IMR-90 (cell line): Measurements from ENCODE around the gene PYROXD2. TPM values are rescaled to one million over a fixed set of nuclear protein-coding genes. Genes with fewer than 3 reads are reported as not detected.

ENCODE experiments used
- ATAC-seq: fragments of 200-7000 bp; cut with Tn5 transposase; 2 replicates; pipeline ENCODE4 v1.9.1; 2020; ENCODE audit warnings: low read depth, mild to moderate bottlenecking, moderate library complexity
- BruUV-seq: library from RNA; stranded (reverse); fragments of 400-500 nt; replicated peaks from 2 replicates; lab custom pipeline; 2021; lab: Mats Ljungman, UMichigan
- CTCF ChIA-PET: fragments of 300-600 bp; formaldehyde crosslinking; extraction: SDS; loops from one replicate; lab custom pipeline; 2021; ENCODE audit warnings: antibody characterized with exemption; lab: Yijun Ruan, JAX
- POLR2A ChIA-PET: fragments of 300-600 bp; sonication (Branson Sonifier 250); formaldehyde crosslinking; loops from one replicate; lab custom pipeline; 2022; ENCODE audit warnings: antibody characterized with exemption; ENCODE audit not compliant: unreplicated experiment; lab: Charles Lee
- DNase-seq: peaks from one replicate; pipeline ENCODE4 v3.0.0; 2013
- H2AFZ ChIP-seq: replicated peaks from 2 replicates; pipeline ENCODE3; 2013; ENCODE audit warnings: low read length, mild to moderate bottlenecking; ENCODE audit not compliant: poor library complexity
- H2AK5ac ChIP-seq: 2 replicates; pipeline ENCODE4 v1.6.1; 2013; ENCODE audit warnings: low read depth, low read length, inconsistent platforms
- H2AK9ac ChIP-seq: replicated peaks from 2 replicates; pipeline ENCODE3; 2013; ENCODE audit warnings: mild to moderate bottlenecking, low read depth, low read length, moderate library complexity; ENCODE audit not compliant: poor library complexity
- H2BK120ac ChIP-seq: 2 replicates; pipeline ENCODE4 v1.6.1; 2013; ENCODE audit warnings: low read depth, low read length, inconsistent platforms
- H2BK15ac ChIP-seq: 3 replicates; pipeline ENCODE4 v1.6.1; 2013; ENCODE audit warnings: low read depth, low read length, inconsistent platforms
- H2BK20ac ChIP-seq: 2 replicates; pipeline ENCODE4 v1.6.1; 2013; ENCODE audit warnings: low read depth, mild to moderate bottlenecking, inconsistent platforms, low read length, moderate library complexity
- H2BK5ac ChIP-seq: 2 replicates; pipeline ENCODE4 v1.6.1; 2013; ENCODE audit warnings: mild to moderate bottlenecking, low read depth, low read length, inconsistent platforms; ENCODE audit not compliant: poor library complexity, severe bottlenecking
- H3K14ac ChIP-seq: replicated peaks from 2 replicates; pipeline ENCODE4 v1.6.1; 2013; ENCODE audit warnings: low read depth, low read length, inconsistent platforms
- H3K18ac ChIP-seq: 2 replicates; pipeline ENCODE4 v1.6.1; 2013; ENCODE audit warnings: low read depth, low read length, control low read depth
- H3K23ac ChIP-seq: 2 replicates; pipeline ENCODE4 v1.6.1; 2013; ENCODE audit warnings: low read depth, low read length, inconsistent platforms
- H3K27ac ChIP-seq: 2 replicates; pipeline ENCODE4 v1.5.1; 2013; ENCODE audit warnings: mild to moderate bottlenecking, control low read depth, low read length; ENCODE audit not compliant: insufficient read depth
- H3K27me3 ChIP-seq: 2 replicates; pipeline ENCODE4 v1.6.1; 2013; ENCODE audit warnings: low read length; ENCODE audit not compliant: control insufficient read depth, insufficient read depth
- H3K36me3 ChIP-seq: 2 replicates; pipeline ENCODE4 v1.6.1; 2013; ENCODE audit warnings: low read length, mixed read lengths; ENCODE audit not compliant: control insufficient read depth, insufficient read depth
- H3K4ac ChIP-seq: 2 replicates; pipeline ENCODE4 v1.6.1; 2013; ENCODE audit warnings: low read depth, low read length, inconsistent platforms
- H3K4me1 ChIP-seq: 2 replicates; pipeline ENCODE4 v1.6.1; 2013; ENCODE audit warnings: low read length, mixed read lengths; ENCODE audit not compliant: control insufficient read depth, insufficient read depth
- H3K4me2 ChIP-seq: 2 replicates; pipeline ENCODE4 v1.6.1; 2013; ENCODE audit warnings: low read depth, mild to moderate bottlenecking, control low read depth, low read length, moderate library complexity
- H3K4me3 ChIP-seq: 2 replicates; pipeline ENCODE4 v1.5.1; 2013; ENCODE audit warnings: low read depth, mild to moderate bottlenecking, control low read depth, low read length, moderate library complexity; ENCODE audit not compliant: insufficient read depth
- H3K56ac ChIP-seq: 2 replicates; pipeline ENCODE4 v1.6.1; 2013; ENCODE audit warnings: low read length, inconsistent platforms; ENCODE audit not compliant: insufficient read depth; ENCODE audit errors: extremely low read depth
- H3K79me1 ChIP-seq, 2 experiments: 2 replicates each; pipeline ENCODE4 v1.6.1; 2013; ENCODE audit warnings: low read length in 2 of 2, inconsistent platforms in 1 of 2, low read depth in 1 of 2
- H3K9ac ChIP-seq: 2 replicates; pipeline ENCODE4 v1.6.1; 2013; ENCODE audit warnings: low read depth, low read length, control low read depth
- H3K9me1 ChIP-seq: 2 replicates; pipeline ENCODE4 v1.6.1; 2013; ENCODE audit warnings: low read length, inconsistent platforms; ENCODE audit not compliant: insufficient read depth
- H3K9me3 ChIP-seq: 2 replicates; pipeline ENCODE4 v1.6.1; 2013; ENCODE audit warnings: low read length; ENCODE audit not compliant: control insufficient read depth, insufficient read depth
- H4K20me1 ChIP-seq: 2 replicates; pipeline ENCODE4 v1.6.1; 2013; ENCODE audit warnings: low read length, inconsistent platforms; ENCODE audit not compliant: insufficient read depth
- H4K5ac ChIP-seq: 2 replicates; pipeline ENCODE4 v1.6.1; 2013; ENCODE audit warnings: mild to moderate bottlenecking, low read depth, low read length, control low read depth
- H4K8ac ChIP-seq, 2 experiments: 2 replicates each; pipeline ENCODE4 v1.6.1; 2013; ENCODE audit warnings: low read depth in 2 of 2, low read length in 2 of 2, control low read depth in 1 of 2, inconsistent platforms in 1 of 2
- H4K91ac ChIP-seq: 2 replicates; pipeline ENCODE4 v1.6.1; 2013; ENCODE audit warnings: low read depth, low read length, inconsistent platforms; ENCODE audit not compliant: insufficient read depth
- ELK1 ChIP-seq: fragments of 150-350 bp; IDR thresholded peaks from 2 replicates; pipeline ENCODE4 v1.6.1; 2016; ENCODE audit warnings: low read depth, mild to moderate bottlenecking, low read length, moderate library complexity, borderline replicate concordance
- POLR2A ChIP-seq: IDR thresholded peaks from 2 replicates; pipeline ENCODE4 v1.6.1; 2012; ENCODE audit warnings: mild to moderate bottlenecking, low read depth, low read length
- RCOR1 ChIP-seq: IDR thresholded peaks from 2 replicates; pipeline ENCODE4 v1.6.1; 2012; ENCODE audit warnings: mild to moderate bottlenecking, low read length, improper control_type of control experiment; ENCODE audit not compliant: insufficient replicate concordance
- RFX5 ChIP-seq: IDR thresholded peaks from 2 replicates; pipeline ENCODE4 v1.8.0; 2012; ENCODE audit warnings: low read depth, mild to moderate bottlenecking, low read length, moderate library complexity
- WGBS, 2 experiments: methylation state at CpG; one replicate each; pipeline versions ENCODE4 v1.1.5 to v1.1.7; 2013; ENCODE audit warnings: missing lambda C conversion rate in 2 of 2; ENCODE audit not compliant: insufficient read length in 1 of 2; ENCODE audit errors: extremely low coverage in 2 of 2; 5-methylcytosine and 5-hydroxymethylcytosine counted together
- dilution Hi-C: fragments of 300-500 bp; cut with HindIII; formaldehyde crosslinking; loops from one replicate; pipeline ENCODE4 v1.14.3; 2018; ENCODE audit warnings: low sequenced_read_pairs; ENCODE audit not compliant: unreplicated experiment
- in situ Hi-C: fragments of 300-500 bp; cut with MboI; formaldehyde crosslinking; loops from 3 replicates; pipeline ENCODE4 v1.14.3; 2019; ENCODE audit warnings: low sequenced_read_pairs, inconsistent platforms, mixed read lengths
- intact Hi-C: fragments of 100-400 bp; cut with micrococcal nuclease; formaldehyde crosslinking; loops from 2 replicates; pipeline ENCODE4 v1.10.0; 2022
- polyA plus RNA-seq, 3 experiments: library from polyadenylated mRNA; depleted of rRNA; stranded (reverse); fragments of >200 nt; gene quantifications; 2 replicates each; pipeline ENCODE4 v1.2.3, GENCODE V29; 2012; ENCODE audit warnings: low replicate concordance in 1 of 3
- total RNA-seq: library from RNA; depleted of rRNA; stranded (reverse); fragments of >200 nt; gene quantifications from 2 replicates; pipeline ENCODE4 v1.2.3, GENCODE V29; 2012
- TF ChIP-seq, protein P1 (sequence below): conservative IDR thresholded peaks from 2 replicates; pipeline ENCODE4 v1.5.1; 2012; ENCODE audit warnings: mild to moderate bottlenecking, low read depth, low read length, improper control_type of control experiment
- TF ChIP-seq, protein P2 (sequence below): fragments of 150-350 bp; IDR thresholded peaks from 2 replicates; pipeline ENCODE4 v1.6.1; 2017; ENCODE audit warnings: mild to moderate bottlenecking, antibody characterized with exemption, low read length, low read depth

Gene PYROXD2
- total and polyA plus RNA-seq, 2 of the 4 experiments (the other 2 are of a cell fraction), result 6.5 to 16.3 TPM

- H3K79me1 ChIP-seq, result peaks cover 6 to 24% of the 10 kb centered on the region in 2 experiments; a peak in 2 of 4 replicates
- no peak overlapping the region for H3K14ac ChIP-seq
- H3K36me3 ChIP-seq, result peaks cover 10% of the 10 kb centered on the region
- no peak overlapping the region for H3K4me3 ChIP-seq
- peaks cover 21% of the 10 kb centered on the region for H3K9me1 ChIP-seq
- ChIA-PET CTCF (interaction anchor here (0.5 kb wide), 1 partner anchor 57 kb away, joined by 3 read pairs; no protein-coding TSS in a partner anchor), POLR2A (no interaction called here)
- no peak overlapping the region for H4K91ac ChIP-seq
- no peak overlapping the region for H2AK5ac ChIP-seq
- H2BK15ac ChIP-seq, result no peak overlapping the region
- H3K4ac ChIP-seq, result no peak overlapping the region
- in situ Hi-C loops, result no loop called here
- H3K18ac ChIP-seq, result no peak overlapping the region
- H3K27me3 ChIP-seq, result no peaks in the 10 kb centered on the region
- H2BK5ac ChIP-seq, result no peak overlapping the region
- H3K9ac ChIP-seq, result no peak overlapping the region
- H3K27ac ChIP-seq, result no peak overlapping the region
- no peak overlapping the region for H3K56ac ChIP-seq
- H3K4me1 ChIP-seq, result peaks cover 19% of the 10 kb centered on the region
- H2AK9ac ChIP-seq, result no peak overlapping the region
- no peak for TF ChIP-seq RCOR1
- TF ChIP-seq, protein P1, sequence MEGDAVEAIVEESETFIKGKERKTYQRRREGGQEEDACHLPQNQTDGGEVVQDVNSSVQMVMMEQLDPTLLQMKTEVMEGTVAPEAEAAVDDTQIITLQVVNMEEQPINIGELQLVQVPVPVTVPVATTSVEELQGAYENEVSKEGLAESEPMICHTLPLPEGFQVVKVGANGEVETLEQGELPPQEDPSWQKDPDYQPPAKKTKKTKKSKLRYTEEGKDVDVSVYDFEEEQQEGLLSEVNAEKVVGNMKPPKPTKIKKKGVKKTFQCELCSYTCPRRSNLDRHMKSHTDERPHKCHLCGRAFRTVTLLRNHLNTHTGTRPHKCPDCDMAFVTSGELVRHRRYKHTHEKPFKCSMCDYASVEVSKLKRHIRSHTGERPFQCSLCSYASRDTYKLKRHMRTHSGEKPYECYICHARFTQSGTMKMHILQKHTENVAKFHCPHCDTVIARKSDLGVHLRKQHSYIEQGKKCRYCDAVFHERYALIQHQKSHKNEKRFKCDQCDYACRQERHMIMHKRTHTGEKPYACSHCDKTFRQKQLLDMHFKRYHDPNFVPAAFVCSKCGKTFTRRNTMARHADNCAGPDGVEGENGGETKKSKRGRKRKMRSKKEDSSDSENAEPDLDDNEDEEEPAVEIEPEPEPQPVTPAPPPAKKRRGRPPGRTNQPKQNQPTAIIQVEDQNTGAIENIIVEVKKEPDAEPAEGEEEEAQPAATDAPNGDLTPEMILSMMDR, result no peak
- TF ChIP-seq, protein P2, sequence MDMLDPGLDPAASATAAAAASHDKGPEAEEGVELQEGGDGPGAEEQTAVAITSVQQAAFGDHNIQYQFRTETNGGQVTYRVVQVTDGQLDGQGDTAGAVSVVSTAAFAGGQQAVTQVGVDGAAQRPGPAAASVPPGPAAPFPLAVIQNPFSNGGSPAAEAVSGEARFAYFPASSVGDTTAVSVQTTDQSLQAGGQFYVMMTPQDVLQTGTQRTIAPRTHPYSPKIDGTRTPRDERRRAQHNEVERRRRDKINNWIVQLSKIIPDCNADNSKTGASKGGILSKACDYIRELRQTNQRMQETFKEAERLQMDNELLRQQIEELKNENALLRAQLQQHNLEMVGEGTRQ, result no peak
- no peak for TF ChIP-seq ELK1
- no peak for TF ChIP-seq POLR2A
- no peak for TF ChIP-seq RFX5
- no peak overlapping the region for H2AFZ ChIP-seq
- H3K4me2 ChIP-seq, result no peak overlapping the region
- DNase-seq (no peak), ATAC-seq (no peak)
- no peak overlapping the region for H4K5ac ChIP-seq
- H3K23ac ChIP-seq, result no peak overlapping the region
- H2BK120ac ChIP-seq, result no peak overlapping the region
- no peak overlapping the region for H4K8ac ChIP-seq
- H2BK20ac ChIP-seq, result no peak overlapping the region
- H3K9me3 ChIP-seq, result no peaks in the 10 kb centered on the region
- no TSS peak for BruUV-seq
- intact Hi-C loops, result loop anchor here (5.0 kb wide), 1 partner anchor 55 kb away; no protein-coding TSS in a partner anchor
- 86% methylated on average over 1 of the region's 7 CpGs; no CpG with 5 or more reads in 1 of the 2 experiments for WGBS, 2 experiments
- dilution Hi-C loops, result no loop called here
- no peaks in the 10 kb centered on the region for H4K20me1 ChIP-seq
Measured at GRCh38 chr10:98402478-98402877, 12.5 kb downstream of the PYROXD2 start.
